ENCODE data around the gene CEP120.
"Not testable (repeated sequence)": the region's sequence is repeated elsewhere in the genome, so short reads cannot be mapped to it uniquely, and the experiment has no call there.

CEP120 gene

DNA sequence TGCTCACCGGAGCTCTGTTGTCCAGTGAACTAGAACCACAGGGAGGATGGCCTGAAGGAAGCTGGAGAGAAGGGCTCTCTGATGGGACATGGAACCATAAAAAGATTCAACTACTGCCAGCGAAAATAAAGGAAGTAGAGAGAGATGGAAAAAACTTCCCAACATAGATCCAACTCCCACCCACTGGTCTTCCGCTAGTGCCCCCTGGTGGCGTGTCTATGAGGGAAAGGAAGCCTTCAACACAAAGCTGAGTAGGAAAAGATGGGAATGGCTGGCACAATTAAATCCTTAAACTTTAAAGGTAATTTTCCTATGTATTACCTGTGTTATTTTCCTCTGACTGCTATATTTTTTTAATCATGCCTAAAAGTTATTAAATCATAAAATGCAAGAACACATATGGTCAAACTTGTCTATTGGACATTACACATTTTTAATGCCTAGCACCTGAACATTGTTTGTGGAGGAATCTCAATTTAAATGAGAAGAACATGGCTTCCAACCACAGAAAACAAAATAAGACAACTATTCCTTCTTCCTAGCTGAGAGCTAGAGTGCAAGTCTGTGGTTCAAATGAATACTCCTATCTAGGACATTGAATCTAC, 51.5 kb downstream of the CEP120 start:
- no peak for DNase-seq

- DNase-seq: no peak
These were observed 53.7 kb downstream of the CEP120 start for GRCh38 chr5:123369371-123369968.

DNA sequence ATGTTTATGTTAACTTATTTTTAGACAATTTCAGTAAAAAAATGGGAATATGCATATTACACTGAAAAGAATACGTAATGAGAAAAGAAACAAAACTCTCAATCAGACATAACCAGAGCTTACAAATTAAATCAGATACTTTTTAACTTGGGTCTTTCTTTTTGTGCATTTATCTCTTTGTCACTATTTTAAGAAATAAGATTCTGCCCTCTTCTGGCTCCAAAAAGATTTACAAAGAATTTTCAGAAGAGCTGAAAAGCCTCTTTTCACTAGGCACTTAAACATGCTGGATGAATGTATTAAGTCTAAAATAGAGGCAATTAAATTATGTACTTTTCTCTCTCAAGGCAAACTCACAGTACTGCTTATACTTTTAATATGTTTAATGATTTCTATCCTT, 55.5 kb downstream of the CEP120 start:
- DNase-seq: no peak

- DNase-seq: no peak
These were observed 58.0 kb downstream of the CEP120 start for GRCh38 chr5:123365156-123365555.

DNA sequence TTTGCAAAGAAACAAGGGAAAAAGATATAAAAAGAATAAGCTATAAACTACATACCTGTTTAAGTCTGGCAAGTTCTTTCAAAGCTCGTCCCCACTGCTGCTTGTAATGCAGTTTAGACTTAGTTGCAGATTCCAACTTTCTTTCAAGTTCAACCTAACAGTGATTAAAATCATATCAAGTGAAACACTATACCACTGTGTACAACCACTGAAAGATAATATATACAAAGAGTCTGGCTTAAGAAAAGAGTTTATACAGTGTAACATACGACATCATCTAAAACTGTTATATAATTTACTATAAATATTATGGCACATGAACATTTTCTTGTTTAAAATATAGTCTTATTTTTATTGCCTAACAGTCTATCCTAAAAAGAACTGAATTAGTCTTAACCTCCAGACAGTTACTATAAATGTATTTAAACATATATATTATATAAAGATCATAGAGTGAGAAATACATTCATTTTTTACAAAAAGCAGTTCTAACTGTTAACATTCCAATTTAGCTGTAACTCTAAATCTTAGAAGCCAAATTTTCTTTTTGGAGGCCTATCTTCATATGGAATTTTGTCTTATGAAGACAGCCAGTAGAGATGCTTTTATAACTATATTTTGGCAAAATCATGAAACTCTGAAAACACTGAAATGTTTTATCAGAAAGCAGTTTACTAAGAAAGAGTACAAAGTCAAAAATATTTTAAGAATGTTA, 58.6 kb downstream of the CEP120 start:
- DNase-seq: no peak

- no peak for DNase-seq
These were observed 62.3 kb downstream of the CEP120 start for GRCh38 chr5:123360910-123361309.

- DNase-seq: no peak
These were observed 63.0 kb downstream of the CEP120 start for GRCh38 chr5:123360201-123360571.

DNA sequence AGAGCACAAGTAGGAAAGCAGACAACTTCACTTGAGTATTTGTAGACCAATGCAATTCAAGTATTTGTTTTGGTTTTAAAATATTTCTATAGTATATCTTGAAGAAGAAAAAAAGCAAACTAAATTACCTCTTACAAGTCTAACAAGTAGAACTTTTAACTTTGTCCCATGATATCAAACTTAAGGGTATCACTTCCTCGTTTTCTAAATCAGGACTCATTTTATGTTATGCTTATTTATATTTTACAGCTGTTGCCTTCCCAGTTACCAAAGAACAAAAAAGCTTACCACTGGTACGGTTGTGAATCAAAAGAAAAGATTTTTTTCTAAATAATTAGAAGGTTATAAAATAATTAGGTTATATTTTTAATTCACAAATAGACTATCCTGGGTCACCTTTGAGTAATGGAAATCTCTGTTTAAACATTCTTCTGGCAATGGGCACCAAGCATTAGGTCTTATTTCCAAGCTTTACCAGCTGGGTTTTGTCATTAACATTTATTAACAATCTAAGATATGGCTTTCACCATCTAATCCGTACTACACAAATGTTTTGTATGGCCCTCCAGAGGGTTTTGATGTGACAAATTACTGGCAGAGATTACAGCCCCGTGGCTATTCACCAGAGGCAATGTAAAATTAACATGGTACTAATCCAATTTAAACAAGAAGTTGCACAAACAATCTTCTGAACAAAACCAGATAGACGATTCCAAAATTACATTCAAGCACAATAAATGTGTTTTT, 63.6 kb downstream of the CEP120 start:
- DNase-seq: no peak

GRCh38 chr5:123358751-123359150, 64.5 kb downstream of the CEP120 start:
- DNase-seq: no peak

GRCh38 chr5:123358304-123358703, 64.9 kb downstream of the CEP120 start:
- no peak for DNase-seq

DNA sequence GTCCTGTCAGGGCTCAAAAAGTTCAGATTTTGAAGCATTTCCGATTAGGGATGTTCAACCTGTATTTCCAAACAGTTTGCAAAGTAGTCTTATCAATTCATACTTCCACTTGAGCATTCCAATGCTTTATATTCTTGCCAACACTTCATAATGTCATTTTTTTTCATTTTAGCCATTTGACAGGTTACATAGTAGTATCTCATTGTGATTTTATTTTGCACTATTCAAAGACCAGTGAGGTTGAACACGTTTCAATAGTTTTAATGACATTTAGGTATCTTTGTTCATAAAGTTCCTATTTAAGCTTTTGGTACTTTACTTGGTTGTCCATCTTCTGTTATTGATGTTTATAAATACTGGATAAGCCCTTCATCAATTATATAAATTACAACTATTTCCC, 71.4 kb downstream of the CEP120 start:
- no peak for DNase-seq

DNA sequence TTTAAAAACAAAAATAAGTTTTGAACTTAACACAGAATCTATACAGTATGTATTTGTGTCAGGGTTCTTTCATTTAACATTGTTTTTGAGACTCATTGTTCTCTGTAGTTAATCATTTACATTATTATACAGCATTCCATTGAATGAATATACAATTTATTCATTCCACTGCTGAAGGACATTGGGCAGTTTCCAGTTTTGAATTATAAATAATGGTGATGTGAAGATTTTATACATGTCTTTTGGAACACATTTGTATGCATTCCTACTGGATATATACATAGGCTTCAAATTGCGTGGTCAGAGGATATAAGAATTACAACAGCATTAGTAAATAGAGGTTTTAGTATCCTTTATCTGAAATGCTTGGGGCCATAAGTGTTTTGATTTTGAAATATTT, 72.0 kb downstream of the CEP120 start:
- DNase-seq: no peak

GRCh38 chr5:123350742-123351141, 72.5 kb downstream of the CEP120 start:
- DNase-seq: no peak

DNA sequence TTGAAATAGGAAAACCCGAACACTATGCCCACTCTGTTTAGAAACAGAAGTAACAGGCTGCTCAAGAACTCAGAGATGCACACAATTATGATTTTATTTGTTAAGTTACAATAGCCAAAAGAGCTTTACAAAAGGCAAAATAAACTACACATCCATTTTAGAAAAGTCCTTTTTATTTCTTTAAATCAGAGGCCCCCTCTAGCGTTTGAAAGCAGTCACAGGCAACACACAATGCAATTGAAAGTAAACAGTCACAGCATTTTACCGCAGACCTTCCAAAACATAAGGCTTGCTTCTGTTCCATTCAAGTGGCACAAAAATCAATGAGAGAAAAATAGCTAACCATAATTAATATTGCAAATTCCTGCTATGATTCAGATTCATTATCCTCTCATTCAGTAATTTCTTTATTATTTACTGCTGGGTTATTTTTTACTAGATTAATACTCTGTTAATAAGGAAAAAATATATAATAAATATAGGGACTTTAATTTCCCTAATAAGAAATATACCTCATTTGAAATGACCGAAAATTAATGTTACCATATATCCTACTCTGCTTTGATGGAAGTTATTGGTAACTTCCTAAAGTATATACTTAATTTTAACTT, 78.3 kb downstream of the CEP120 start:
- no peak for DNase-seq

DNA sequence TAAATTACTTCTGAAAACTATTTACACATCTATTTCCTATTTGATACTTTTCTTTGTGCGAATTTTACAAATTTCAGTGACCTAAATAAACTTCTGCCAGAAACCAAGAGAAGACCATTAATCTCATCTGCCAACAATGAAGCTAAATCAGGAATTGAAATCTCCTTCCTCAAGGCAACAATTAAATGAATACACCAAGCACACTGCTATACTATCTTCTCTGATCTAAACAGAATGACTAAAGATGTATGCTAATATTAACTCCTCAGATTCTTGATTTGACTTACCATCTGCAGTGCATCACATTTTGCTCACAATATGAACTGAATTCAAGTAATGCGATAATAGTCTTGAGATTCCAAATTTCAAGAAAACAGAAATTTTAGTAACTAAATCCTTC, 82.3 kb downstream of the CEP120 start:
- no peak for DNase-seq

GRCh38 chr5:123308377-123308776, 114.8 kb downstream of the CEP120 start:
- DNase-seq: not testable (repeated sequence)

GRCh38 chr5:123305751-123306150, 117.5 kb downstream of the CEP120 start:
- no peak for DNase-seq

GRCh38 chr5:123304777-123305316, 118.4 kb downstream of the CEP120 start:
- DNase-seq: no peak

GRCh38 chr5:123303802-123304201, 119.4 kb downstream of the CEP120 start:
- DNase-seq: no peak

DNA sequence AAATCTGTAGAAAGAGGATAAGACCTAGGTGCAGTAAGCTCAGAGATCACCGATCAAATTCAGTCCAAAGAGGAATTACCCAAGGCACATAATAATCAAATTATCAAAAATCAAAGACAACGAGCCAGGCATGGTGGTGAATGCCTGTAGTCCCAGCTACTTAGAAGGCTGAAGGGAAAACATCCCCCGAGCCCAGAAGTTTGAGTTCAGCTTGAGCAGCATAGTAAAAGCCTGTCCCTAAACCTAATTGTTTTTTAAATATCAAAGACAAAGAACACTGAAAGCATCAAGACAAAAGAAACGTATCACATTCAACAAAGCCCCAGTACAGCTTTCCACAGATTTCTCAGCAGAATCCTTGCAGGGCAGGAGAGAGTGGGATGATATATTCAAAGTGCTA, 122.9 kb downstream of the CEP120 start:
- DNase-seq: no peak

DNA sequence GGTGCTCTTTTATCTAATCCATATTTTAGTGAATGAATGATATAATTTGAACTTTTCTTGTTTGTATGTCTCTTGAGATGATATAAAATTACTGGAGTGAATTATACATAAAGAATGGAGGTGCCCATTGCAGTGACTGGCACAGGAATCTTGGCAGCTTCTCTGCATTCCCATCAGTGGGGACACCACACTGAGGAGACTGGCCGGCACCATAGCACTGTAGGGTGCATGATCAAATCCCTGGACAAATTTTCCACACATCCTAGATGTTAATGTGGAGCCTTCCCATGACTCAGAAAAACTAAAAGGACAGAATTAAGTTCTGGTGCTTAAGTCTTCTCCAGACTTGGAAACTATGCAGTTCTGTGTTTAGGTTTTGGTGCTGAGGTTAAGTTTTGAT, 124.1 kb downstream of the CEP120 start:
- no peak for DNase-seq

- DNase-seq: no peak
These were observed 124.7 kb downstream of the CEP120 start for GRCh38 chr5:123298335-123299030.

Data from GOT3 (cell line).